CD14-positive monocyte (primary cell): Measurements from ENCODE around the gene PPP1R8. TPM values are rescaled to one million over a fixed set of nuclear protein-coding genes. Genes with fewer than 3 reads are reported as not detected.
A peak's percentile ranks its signal among the peaks of the same experiment; 100 is the strongest.

Experiments used
- DNase-seq, 3 donors: peaks; one replicate each; pipeline ENCODE4 v3.0.0-alpha.2; 2011 to 2022
- H2AFZ ChIP-seq: 2 replicates; pipeline ENCODE4 v1.6.0; 2012; ENCODE audit warnings: mild to moderate bottlenecking, low read depth, low read length, inconsistent platforms; ENCODE audit not compliant: insufficient read depth, poor library complexity, severe bottlenecking
- H3K27ac ChIP-seq, 2 donors: 1 replicate in 1 of 2; 2 replicates in 1 of 2; pipeline ENCODE4 v1.5.1; 2012 to 2013; ENCODE audit warnings: low read length in 2 of 2, control low read depth in 1 of 2, inconsistent platforms in 1 of 2, low read depth in 1 of 2, mild to moderate bottlenecking in 1 of 2
- H3K27me3 ChIP-seq, 2 donors: one replicate each; pipeline versions ENCODE4 v1.6.0 to v1.6.1; 2011 to 2013; ENCODE audit warnings: low read length in 2 of 2; ENCODE audit not compliant: control insufficient read depth in 2 of 2, insufficient read depth in 2 of 2
- H3K36me3 ChIP-seq, 2 donors: replicated peaks in 1 of 2; 1 replicate in 1 of 2; 2 replicates in 1 of 2; pipeline versions ENCODE4 v1.5.1 to v1.6.1; 2012 to 2013; ENCODE audit warnings: low read length in 2 of 2, control low read depth in 1 of 2, inconsistent platforms in 1 of 2, mild to moderate bottlenecking in 1 of 2; ENCODE audit not compliant: insufficient read depth in 2 of 2, control insufficient read depth in 1 of 2
- H3K4me1 ChIP-seq, 2 donors: 1 replicate in 1 of 2; 2 replicates in 1 of 2; pipeline versions ENCODE4 v1.5.1 to v1.6.1; 2012 to 2013; ENCODE audit warnings: low read length in 2 of 2, control low read depth in 1 of 2, inconsistent platforms in 1 of 2, mild to moderate bottlenecking in 1 of 2, moderate library complexity in 1 of 2; ENCODE audit not compliant: insufficient read depth in 2 of 2, control insufficient read depth in 1 of 2
- H3K4me2 ChIP-seq: replicated peaks from 2 replicates; pipeline ENCODE3; 2012; ENCODE audit warnings: low read length, moderate library complexity, mild to moderate bottlenecking; ENCODE audit not compliant: poor library complexity, severe bottlenecking; ENCODE audit errors: extremely low read depth
- H3K4me3 ChIP-seq, 3 experiments: fragments of 200-600 bp in 1 of 3; sonication (generic) in 1 of 3; replicated peaks in 1 of 3; 1 replicate in 2 of 3; 2 replicates in 1 of 3; pipeline ENCODE4 v1.5.1; 2011 to 2013; ENCODE audit warnings: low read length in 3 of 3, mild to moderate bottlenecking in 3 of 3, control low read depth in 2 of 3, low read depth in 2 of 3, inconsistent platforms in 1 of 3, moderate library complexity in 1 of 3
- H3K79me2 ChIP-seq: 2 replicates; pipeline ENCODE4 v1.6.0; 2012; ENCODE audit warnings: mild to moderate bottlenecking, control low read depth, inconsistent platforms, low read length, moderate library complexity; ENCODE audit not compliant: insufficient read depth
- H3K9ac ChIP-seq: 2 replicates; pipeline ENCODE4 v1.6.0; 2017; ENCODE audit warnings: low read length, mild to moderate bottlenecking; ENCODE audit not compliant: insufficient read depth, poor library complexity, severe bottlenecking
- H3K9me3 ChIP-seq, 2 donors: replicated peaks in 1 of 2; 1 replicate in 1 of 2; 2 replicates in 1 of 2; pipeline versions ENCODE4 v1.5.1 to v1.6.1; 2012 to 2013; ENCODE audit warnings: low read length in 2 of 2, control low read depth in 1 of 2; ENCODE audit not compliant: control insufficient read depth in 1 of 2, insufficient read depth in 1 of 2
- H4K20me1 ChIP-seq: 2 replicates; pipeline ENCODE4 v1.6.0; 2012; ENCODE audit warnings: mild to moderate bottlenecking, low read length, control low read depth, moderate library complexity; ENCODE audit not compliant: insufficient read depth
- H3K27ac Mint-ChIP-seq, 7 donors: one replicate each; pipeline ENCODE4 v1.8.0; 2020; ENCODE audit warnings: mild to moderate bottlenecking in 7 of 7, mixed read lengths in 7 of 7, moderate library complexity in 6 of 7, inconsistent platforms in 2 of 7
- H3K27me3 Mint-ChIP-seq, 3 donors: one replicate each; pipeline ENCODE4 v1.8.0; 2021 to 2022; ENCODE audit warnings: low read depth in 3 of 3, mild to moderate bottlenecking in 3 of 3, mixed read lengths in 3 of 3, moderate library complexity in 3 of 3, inconsistent platforms in 1 of 3
- H3K36me3 Mint-ChIP-seq, 2 donors: one replicate each; pipeline ENCODE4 v1.8.0; 2020; ENCODE audit warnings: mixed read lengths in 2 of 2, inconsistent platforms in 1 of 2, mild to moderate bottlenecking in 1 of 2
- H3K4me1 Mint-ChIP-seq: one replicate; pipeline ENCODE4 v1.8.0; 2020; ENCODE audit warnings: mild to moderate bottlenecking, mixed read lengths
- H3K4me3 Mint-ChIP-seq, 2 donors: one replicate each; pipeline ENCODE4 v1.8.0; 2020; ENCODE audit warnings: mild to moderate bottlenecking in 2 of 2, mixed read lengths in 2 of 2, moderate library complexity in 1 of 2
- H3K9me3 Mint-ChIP-seq, 7 donors: one replicate each; pipeline ENCODE4 v1.8.0; 2020 to 2022; ENCODE audit warnings: mixed read lengths in 7 of 7, mild to moderate bottlenecking in 6 of 7, moderate library complexity in 6 of 7, inconsistent platforms in 2 of 7
- WGBS: methylation state at CpG from one replicate; pipeline ENCODE4 v1.1.5; 2013; ENCODE audit warnings: missing lambda C conversion rate; ENCODE audit not compliant: insufficient coverage; 5-methylcytosine and 5-hydroxymethylcytosine counted together
- intact Hi-C, 2 donors: fragments of 100-400 bp; cut with micrococcal nuclease; formaldehyde crosslinking; loops; one replicate each; pipeline versions ENCODE4 v1.15.0 to v1.15.1; 2023
- polyA plus RNA-seq, 3 donors: library from polyadenylated mRNA; depleted of rRNA in 1 of 3; unstranded in 2 of 3; stranded (reverse) in 1 of 3; fragments of 300-500 nt in 2 of 3; fragments of >200 nt in 1 of 3; fragmentation: Illumina TruSeq in 2 of 3; gene quantifications; 1 replicate in 2 of 3; 2 replicates in 1 of 3; pipeline ENCODE4 v1.2.3, GENCODE V29; 2012 to 2021
- TF ChIP-seq, protein P1 (sequence below): fragments of 200-600 bp; IDR thresholded peaks from one replicate; pipeline ENCODE4 v1.8.0; 2022; ENCODE audit warnings: antibody characterized with exemption, mild to moderate bottlenecking

Gene PPP1R8
- polyA plus RNA-seq, 3 donors = 17.0 to 23.9 (median 21.4) TPM

DNA sequence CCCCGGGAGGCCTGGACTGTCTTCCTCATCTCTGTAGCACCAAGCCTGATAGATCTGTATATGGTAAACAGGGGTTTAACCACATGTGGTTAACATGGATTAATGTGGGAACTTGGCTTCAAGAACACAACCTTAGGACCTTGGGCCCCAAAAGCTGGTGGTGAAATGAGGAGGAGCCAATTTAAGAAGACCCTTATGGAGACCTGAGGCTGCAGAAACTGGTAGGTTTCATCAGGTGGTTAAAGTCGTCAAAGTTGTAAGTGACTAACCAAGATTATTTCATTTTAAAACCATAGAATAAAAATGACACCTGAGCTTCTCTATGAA, 55.7 kb downstream of the PPP1R8 start:
- Histone ChIP-seq H3K79me2 (peaks cover 75% of the 10 kb centered on the region), H3K4me3 (peak overlapping the region in 2 of 3 experiments; percentile 17 to 63), H3K9me3 (no peaks in the 10 kb centered on the region), H3K27ac (peak overlapping the region; percentile 99 to 100), H3K27me3 (no peaks in the 10 kb centered on the region), H2AFZ (no peak overlapping the region), H3K4me1 (peaks cover 100% of the 10 kb centered on the region in 2 donors), H3K4me2 (peak overlapping the region; percentile 67), H3K9ac (peak overlapping the region; percentile 56), H3K36me3 (peaks cover 65 to 74% of the 10 kb centered on the region in 2 donors), H4K20me1 (peaks cover 28% of the 10 kb centered on the region)
- WGBS = no CpG with 5 or more reads among the region's 2 CpGs
- peaks cover 93% of the 10 kb centered on the region for H3K4me1 Mint-ChIP-seq
- intact Hi-C loops = no loop called here
- H3K36me3 Mint-ChIP-seq = peaks cover 79 to 99% of the 10 kb centered on the region in 2 donors
- peaks cover 0 to 1% (median 0%) of the 10 kb centered on the region in 7 donors for H3K9me3 Mint-ChIP-seq
- peak overlapping the region; percentile 76 to 80 for H3K4me3 Mint-ChIP-seq
- peak overlapping the region; percentile 99 to 100 (median 99) for H3K27ac Mint-ChIP-seq
- peaks cover 0 to 2% (median 0%) of the 10 kb centered on the region in 3 donors for H3K27me3 Mint-ChIP-seq
- DNase-seq = no peak
- TF ChIP-seq, protein P1, sequence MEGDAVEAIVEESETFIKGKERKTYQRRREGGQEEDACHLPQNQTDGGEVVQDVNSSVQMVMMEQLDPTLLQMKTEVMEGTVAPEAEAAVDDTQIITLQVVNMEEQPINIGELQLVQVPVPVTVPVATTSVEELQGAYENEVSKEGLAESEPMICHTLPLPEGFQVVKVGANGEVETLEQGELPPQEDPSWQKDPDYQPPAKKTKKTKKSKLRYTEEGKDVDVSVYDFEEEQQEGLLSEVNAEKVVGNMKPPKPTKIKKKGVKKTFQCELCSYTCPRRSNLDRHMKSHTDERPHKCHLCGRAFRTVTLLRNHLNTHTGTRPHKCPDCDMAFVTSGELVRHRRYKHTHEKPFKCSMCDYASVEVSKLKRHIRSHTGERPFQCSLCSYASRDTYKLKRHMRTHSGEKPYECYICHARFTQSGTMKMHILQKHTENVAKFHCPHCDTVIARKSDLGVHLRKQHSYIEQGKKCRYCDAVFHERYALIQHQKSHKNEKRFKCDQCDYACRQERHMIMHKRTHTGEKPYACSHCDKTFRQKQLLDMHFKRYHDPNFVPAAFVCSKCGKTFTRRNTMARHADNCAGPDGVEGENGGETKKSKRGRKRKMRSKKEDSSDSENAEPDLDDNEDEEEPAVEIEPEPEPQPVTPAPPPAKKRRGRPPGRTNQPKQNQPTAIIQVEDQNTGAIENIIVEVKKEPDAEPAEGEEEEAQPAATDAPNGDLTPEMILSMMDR = no peak

DNA sequence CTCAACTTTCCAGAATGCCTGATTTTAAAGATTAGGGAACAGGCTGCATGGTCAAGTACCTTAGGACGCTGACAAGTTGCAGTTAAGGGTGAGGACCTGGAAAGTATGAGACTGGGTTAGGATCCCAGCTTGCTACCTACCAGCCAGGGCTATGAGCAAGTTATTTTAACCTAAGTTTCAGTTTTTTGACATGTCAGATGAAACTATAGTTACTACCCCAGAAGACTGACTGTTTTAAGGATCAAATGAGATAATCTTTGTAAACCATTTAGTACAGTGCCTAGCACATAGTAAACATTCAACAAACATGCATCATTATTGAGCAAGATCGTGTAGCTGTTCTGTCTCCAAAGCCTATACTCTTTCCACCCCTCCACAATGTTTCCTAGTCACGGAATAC, 56.2 kb downstream of the PPP1R8 start:
- Mint-ChIP-seq H3K27me3 (peaks cover 0 to 2% (median 0%) of the 10 kb centered on the region in 3 donors), H3K36me3 (peaks cover 77 to 98% of the 10 kb centered on the region in 2 donors), H3K4me1 (peaks cover 93% of the 10 kb centered on the region), H3K9me3 (no peaks in the 10 kb centered on the region), H3K27ac (peak overlapping the region; percentile 99 to 100 (median 99)), H3K4me3 (peak overlapping the region; percentile 76 to 80)
- TF ChIP-seq, protein P1 = no peak
- intact Hi-C loops = loop anchor here in 1 of 2 donors (1.0 kb wide), 1 partner anchor 23 kb away; no protein-coding TSS in a partner anchor
- Histone ChIP-seq H3K4me1 (peaks cover 100% of the 10 kb centered on the region in 2 donors), H4K20me1 (peaks cover 26% of the 10 kb centered on the region), H3K4me3 (peak overlapping the region in 2 of 3 experiments; percentile 17 to 63), H3K9ac (peak overlapping the region; percentile 56), H3K9me3 (no peaks in the 10 kb centered on the region), H3K36me3 (peaks cover 62 to 72% of the 10 kb centered on the region in 2 donors), H3K4me2 (peak overlapping the region; percentile 67), H3K27me3 (no peaks in the 10 kb centered on the region), H2AFZ (no peak overlapping the region), H3K27ac (peak overlapping the region; percentile 99 to 100), H3K79me2 (peaks cover 71% of the 10 kb centered on the region)
- WGBS = 60% methylated on average over 1 of the region's 3 CpGs
- peak in 1 of 3 donors; percentile 41 for DNase-seq
